Mesodermal cell (in vitro differentiated cells): ENCODE measurements around the gene PRDM16.
"Not testable (repeated sequence)": the region's sequence is repeated elsewhere in the genome, so short reads cannot be mapped to it uniquely, and the experiment has no call there.

Experiments used
- H3K27ac ChIP-seq: 2 replicates; pipeline ENCODE4 v1.7.0; 2013; ENCODE audit warnings: mild to moderate bottlenecking, low read depth, low read length, moderate library complexity; ENCODE audit not compliant: severe bottlenecking
- H3K36me3 ChIP-seq: 2 replicates; pipeline ENCODE4 v1.7.1; 2013; ENCODE audit warnings: mild to moderate bottlenecking, low read length, moderate library complexity; ENCODE audit not compliant: control insufficient read depth, insufficient read depth
- H3K4me1 ChIP-seq: one replicate; pipeline ENCODE4 v1.7.1; 2013; ENCODE audit warnings: mild to moderate bottlenecking, low read length; ENCODE audit not compliant: insufficient read depth, control insufficient read depth, poor library complexity, severe bottlenecking
- H3K4me3 ChIP-seq: 2 replicates; pipeline ENCODE4 v1.7.0; 2013; ENCODE audit warnings: low read length, control low read depth, mild to moderate bottlenecking; ENCODE audit not compliant: insufficient read depth, poor library complexity, severe bottlenecking; ENCODE audit errors: extremely low read depth
- H3K9me3 ChIP-seq: 2 replicates; pipeline ENCODE4 v1.7.1; 2013; ENCODE audit warnings: mild to moderate bottlenecking, low read length, moderate library complexity; ENCODE audit not compliant: control insufficient read depth
- WGBS, 2 experiments: methylation state at CpG; one replicate each; pipeline ENCODE4 v1.1.5; 2013; ENCODE audit warnings: missing lambda C conversion rate in 2 of 2; ENCODE audit not compliant: insufficient coverage in 2 of 2; 5-methylcytosine and 5-hydroxymethylcytosine counted together

PRDM16 gene

GRCh38 chr1:3086272-3086974, 17.4 kb downstream of the PRDM16 start:
- 84 to 86% methylated on average over 11 to 21 of the region's 26 CpGs for WGBS, 2 experiments
- Histone ChIP-seq H3K36me3 (no peaks in the 10 kb centered on the region), H3K4me3 (no peak overlapping the region), H3K9me3 (no peaks in the 10 kb centered on the region), H3K27ac (no peak overlapping the region), H3K4me1 (no peaks in the 10 kb centered on the region)

- H3K4me1 ChIP-seq, result no peaks in the 10 kb centered on the region
- 82 to 88% methylated on average over 10 to 15 of the region's 17 CpGs for WGBS, 2 experiments
- no peak overlapping the region for H3K27ac ChIP-seq
- no peak overlapping the region for H3K4me3 ChIP-seq
- H3K9me3 ChIP-seq, result no peaks in the 10 kb centered on the region
- H3K36me3 ChIP-seq, result no peaks in the 10 kb centered on the region
These were observed 18.0 kb downstream of the PRDM16 start for GRCh38 chr1:3087049-3087448.

- WGBS, 2 experiments, result 91 to 98% methylated on average over 13 to 14 of the region's 20 CpGs
- H3K9me3 ChIP-seq, H3K4me3 ChIP-seq, H3K36me3 ChIP-seq, H3K4me1 ChIP-seq, H3K27ac ChIP-seq: not testable (repeated sequence)
These were observed 19.1 kb downstream of the PRDM16 start for GRCh38 chr1:3087946-3088668.

- Histone ChIP-seq H3K9me3 (no peaks in the 10 kb centered on the region), H3K4me1 (no peaks in the 10 kb centered on the region), H3K4me3 (no peak overlapping the region), H3K36me3 (no peaks in the 10 kb centered on the region), H3K27ac (no peak overlapping the region)
- WGBS, 2 experiments, result 83 to 89% methylated on average over 13 to 17 of the region's 17 CpGs
These were observed 20.5 kb downstream of the PRDM16 start for GRCh38 chr1:3089490-3089889.

GRCh38 chr1:3091334-3091733, 22.3 kb downstream of the PRDM16 start:
- H3K9me3 ChIP-seq, result no peaks in the 10 kb centered on the region
- H3K27ac ChIP-seq, result no peak overlapping the region
- WGBS, 2 experiments, result 98 to 99% methylated on average over 7 to 13 of the region's 14 CpGs
- no peaks in the 10 kb centered on the region for H3K4me1 ChIP-seq
- H3K4me3 ChIP-seq, result no peak overlapping the region
- H3K36me3 ChIP-seq, result no peaks in the 10 kb centered on the region

- Histone ChIP-seq H3K4me3 (no peak overlapping the region), H3K36me3 (no peaks in the 10 kb centered on the region), H3K9me3 (no peaks in the 10 kb centered on the region), H3K27ac (no peak overlapping the region), H3K4me1 (no peaks in the 10 kb centered on the region)
- 92 to 95% methylated on average over 4 to 7 of the region's 7 CpGs for WGBS, 2 experiments
These were observed 23.5 kb downstream of the PRDM16 start for GRCh38 chr1:3092530-3092929.

GRCh38 chr1:3093898-3094626, 25.1 kb downstream of the PRDM16 start:
- 92 to 93% methylated on average over 17 to 25 of the region's 27 CpGs for whole genome bisulfite sequencing, 2 experiments
- no peak overlapping the region for H3K27ac ChIP-seq
- H3K9me3 ChIP-seq, result no peaks in the 10 kb centered on the region
- no peak overlapping the region for H3K4me3 ChIP-seq
- H3K36me3 ChIP-seq, result no peaks in the 10 kb centered on the region
- H3K4me1 ChIP-seq, result no peaks in the 10 kb centered on the region

- H3K27ac ChIP-seq, result no peak overlapping the region
- 75 to 83% methylated on average over 19 to 25 of the region's 26 CpGs for WGBS, 2 experiments
- no peaks in the 10 kb centered on the region for H3K9me3 ChIP-seq
- H3K4me3 ChIP-seq, result no peak overlapping the region
- H3K4me1 ChIP-seq, result no peaks in the 10 kb centered on the region
- H3K36me3 ChIP-seq, result no peaks in the 10 kb centered on the region
These were observed 26.1 kb downstream of the PRDM16 start for GRCh38 chr1:3094863-3095780.

- no peaks in the 10 kb centered on the region for H3K36me3 ChIP-seq
- WGBS, 2 experiments, result 85 to 89% methylated on average over 8 to 9 of the region's 13 CpGs
- no peaks in the 10 kb centered on the region for H3K9me3 ChIP-seq
These were observed 27.3 kb downstream of the PRDM16 start for GRCh38 chr1:3096345-3096744.

GRCh38 chr1:3097231-3097630, 28.2 kb downstream of the PRDM16 start:
- 83 to 89% methylated on average over 12 of the region's 12 CpGs for WGBS, 2 experiments
- H3K4me1 ChIP-seq, result peaks cover 4% of the 10 kb centered on the region
- no peak overlapping the region for H3K4me3 ChIP-seq
- no peaks in the 10 kb centered on the region for H3K9me3 ChIP-seq
- no peaks in the 10 kb centered on the region for H3K36me3 ChIP-seq
- H3K27ac ChIP-seq, result no peak overlapping the region

More at GRCh38 chr1:3096345-3096744, 27.3 kb downstream of the PRDM16 start:
- H3K4me3 ChIP-seq, result no peak overlapping the region
- H3K4me1 ChIP-seq, result peaks cover 2% of the 10 kb centered on the region
- no peak overlapping the region for H3K27ac ChIP-seq
